Measurements from ENCODE around the gene SLC6A5. TPM values are rescaled to one million over a fixed set of nuclear protein-coding genes. Genes with fewer than 3 reads are reported as not detected.
"Not testable (repeated sequence)": the region's sequence is repeated elsewhere in the genome, so short reads cannot be mapped to it uniquely, and the experiment has no call there.

The SLC6A5 gene
- total RNA-seq, 1 experiment from 2014 or later = not detected

GRCh38 chr11:20566115-20566514 lies 33.3 kb upstream of the SLC6A5 start:
- CTCF ChIA-PET; H3K27ac ChIP-seq (ENCODE audit: low read length): not testable (repeated sequence)

GRCh38 chr11:20566591-20567434 lies 32.6 kb upstream of the SLC6A5 start:
- ChIA-PET POLR2A (no interaction called here), CTCF (no interaction called here)
- H3K27me3 ChIP-seq (ENCODE audit: control insufficient read depth, insufficient read depth, low read length) = no peaks in the 10 kb centered on the region
- no peak for TF ChIP-seq POLR2AphosphoS5 (IDR thresholded peaks at IDR 0.05; ENCODE audit: low read depth, low read length)
- TF ChIP-seq REST (IDR thresholded peaks at IDR 0.05; ENCODE audit: insufficient read depth in 1 of 2, low read depth in 2 of 2, low read length in 1 of 2) = no peak
- no peak for TF ChIP-seq SIN3A (IDR thresholded peaks at IDR 0.05; ENCODE audit: borderline replicate concordance, insufficient read depth, low read depth, low read length)
- TF ChIP-seq TCF7L2 (IDR thresholded peaks at IDR 0.05; ENCODE audit: low read depth, low read length) = no peak
- no peak for TF ChIP-seq CTCF (IDR thresholded peaks at IDR 0.05)
- H3K36me3 ChIP-seq (ENCODE audit: control insufficient read depth, insufficient read depth, low read length) = no peaks in the 10 kb centered on the region
- H3K9me3 ChIP-seq (ENCODE audit: control insufficient read depth, insufficient read depth, low read depth, low read length) = no peaks in the 10 kb centered on the region
- in situ Hi-C loops (cut with HindIII; ENCODE audit: low pct_unique_long_range_greater_than_20kb, low sequenced_read_pairs) = no loop called here
- DNase-seq (ENCODE audit: low read depth, low spot score) (no peak), ATAC-seq (no peak)
- no TSS peak for BruUV-seq (replicated peaks)
- no peak overlapping the region for H3K27ac ChIP-seq (ENCODE audit: low read length)
- H3K4me3 ChIP-seq (ENCODE audit: low read depth in 2 of 2, low read length in 2 of 2) = no peak overlapping the region
- intact Hi-C loops (cut with micrococcal nuclease; ENCODE audit: unreplicated experiment) = no loop called here
- no peaks in the 10 kb centered on the region for H3K4me1 ChIP-seq (ENCODE audit: control insufficient read depth, insufficient read depth, low read length)

More at GRCh38 chr11:20566115-20566514, 33.3 kb upstream of the SLC6A5 start:
- DNase-seq (ENCODE audit: low read depth, low spot score); intact Hi-C loops (cut with micrococcal nuclease; ENCODE audit: unreplicated experiment); H3K9me3 ChIP-seq (ENCODE audit: control insufficient read depth, insufficient read depth, low read depth, low read length); H3K27me3 ChIP-seq (ENCODE audit: control insufficient read depth, insufficient read depth, low read length); H3K36me3 ChIP-seq (ENCODE audit: control insufficient read depth, insufficient read depth, low read length); BruUV-seq (replicated peaks); ATAC-seq; H3K4me1 ChIP-seq (ENCODE audit: control insufficient read depth, insufficient read depth, low read length); in situ Hi-C loops (cut with HindIII; ENCODE audit: low pct_unique_long_range_greater_than_20kb, low sequenced_read_pairs); H3K4me3 ChIP-seq (ENCODE audit: low read depth in 2 of 2, low read length in 2 of 2); POLR2A ChIA-PET: not testable (repeated sequence)

GRCh38 chr11:20579725-20580124 lies 19.7 kb upstream of the SLC6A5 start:
- CTCF ChIA-PET, ATAC-seq: not testable (repeated sequence)

More at GRCh38 chr11:20579725-20580124, 19.7 kb upstream of the SLC6A5 start:
- H3K27ac ChIP-seq (ENCODE audit: low read length); BruUV-seq (replicated peaks); H3K4me3 ChIP-seq (ENCODE audit: low read depth in 2 of 2, low read length in 2 of 2); DNase-seq (ENCODE audit: low read depth, low spot score); H3K27me3 ChIP-seq (ENCODE audit: control insufficient read depth, insufficient read depth, low read length); H3K9me3 ChIP-seq (ENCODE audit: control insufficient read depth, insufficient read depth, low read depth, low read length); POLR2A ChIA-PET; intact Hi-C loops (cut with micrococcal nuclease; ENCODE audit: unreplicated experiment); H3K36me3 ChIP-seq (ENCODE audit: control insufficient read depth, insufficient read depth, low read length); in situ Hi-C loops (cut with HindIII; ENCODE audit: low pct_unique_long_range_greater_than_20kb, low sequenced_read_pairs); H3K4me1 ChIP-seq (ENCODE audit: control insufficient read depth, insufficient read depth, low read length): not testable (repeated sequence)

Measured in Panc1 (cell line).